GM18508 (cell line): ENCODE measurements around the gene KCTD3.
A peak's percentile ranks its signal among the peaks of the same experiment; 100 is the strongest.

Source experiments
- ATAC-seq: cut with Tn5 transposase; IDR thresholded peaks from one replicate; pipeline ENCODE4 v1.9.1; 2021; ENCODE audit warnings: moderate number of reproducible peaks; ENCODE audit not compliant: insufficient read depth, unreplicated experiment

Gene KCTD3

DNA sequence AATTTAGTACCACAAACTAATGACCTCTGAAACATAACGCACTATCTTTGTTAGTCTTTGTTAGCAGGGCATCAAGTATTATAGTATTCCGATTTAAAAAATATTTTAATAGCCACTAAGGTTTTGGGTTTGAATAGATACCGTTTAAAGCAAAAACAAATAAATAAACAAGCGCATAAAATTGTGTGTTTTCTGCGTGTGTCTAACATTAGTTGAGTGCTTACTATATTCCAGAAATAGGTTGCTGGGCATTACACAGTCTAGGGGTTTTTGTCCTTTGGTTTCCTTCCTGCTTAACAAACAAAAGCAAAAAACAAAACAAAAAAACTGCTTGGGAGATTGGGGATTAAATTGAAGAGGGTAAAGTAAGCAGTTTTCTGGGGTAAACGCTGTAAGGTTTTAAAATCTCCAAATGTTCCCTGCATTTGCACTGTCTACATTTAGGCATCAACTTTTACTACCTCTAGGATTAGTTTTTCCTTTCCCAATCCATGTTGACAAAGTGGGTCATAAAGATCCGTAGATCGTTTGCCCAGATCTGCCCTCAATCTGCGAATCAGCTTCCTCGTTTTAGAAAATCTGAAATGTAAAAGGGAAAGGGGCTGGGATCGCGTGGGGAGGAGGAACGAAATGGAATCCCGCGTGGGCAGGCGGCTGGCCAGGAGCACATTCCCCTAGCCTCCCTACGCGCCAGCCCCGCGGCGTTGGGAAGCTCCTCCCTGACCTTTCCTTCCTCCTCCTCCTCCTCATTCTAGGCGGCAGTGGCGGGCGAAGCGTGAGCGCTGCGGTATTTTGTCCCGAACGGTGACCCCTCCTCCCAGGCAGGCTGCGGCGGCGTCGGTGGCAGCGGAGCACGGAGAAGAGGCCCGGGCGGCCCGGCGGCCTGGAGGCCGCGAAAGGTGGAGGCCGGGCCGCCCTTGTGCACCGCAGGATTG is at the start of gene KCTD3:
TSS of gene KCTD3 (plus strand) at position 749 of the 935 bp plus-strand sequence. CDS start 382 bp downstream, outside the sequence.
- no peak for ATAC-seq

DNA sequence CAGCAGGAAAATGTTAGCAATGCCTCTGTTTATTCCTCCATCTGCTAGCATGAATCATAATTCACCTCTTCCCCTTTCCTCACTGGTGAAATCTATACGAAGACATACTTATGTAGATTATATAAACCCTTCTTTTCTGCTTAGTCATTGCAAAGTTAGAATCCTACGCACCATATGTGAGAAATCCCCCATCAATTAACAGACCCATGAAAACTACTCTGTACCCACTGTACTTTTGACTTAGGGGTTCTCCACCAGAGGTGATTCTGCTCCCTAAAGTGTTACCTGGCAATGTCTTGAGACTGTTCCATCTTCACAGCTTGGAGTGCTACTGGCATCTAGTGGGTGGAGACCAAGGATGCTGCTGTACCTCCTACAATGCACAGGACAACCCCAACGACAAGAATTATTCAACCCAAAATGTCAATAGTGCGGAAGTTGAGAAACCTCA is 49.6 kb upstream of the KCTD3 start:
- ATAC-seq = no peak

- no peak for ATAC-seq
Observed at GRCh38 chr1:215518594-215518993, 48.5 kb upstream of the KCTD3 start.

DNA sequence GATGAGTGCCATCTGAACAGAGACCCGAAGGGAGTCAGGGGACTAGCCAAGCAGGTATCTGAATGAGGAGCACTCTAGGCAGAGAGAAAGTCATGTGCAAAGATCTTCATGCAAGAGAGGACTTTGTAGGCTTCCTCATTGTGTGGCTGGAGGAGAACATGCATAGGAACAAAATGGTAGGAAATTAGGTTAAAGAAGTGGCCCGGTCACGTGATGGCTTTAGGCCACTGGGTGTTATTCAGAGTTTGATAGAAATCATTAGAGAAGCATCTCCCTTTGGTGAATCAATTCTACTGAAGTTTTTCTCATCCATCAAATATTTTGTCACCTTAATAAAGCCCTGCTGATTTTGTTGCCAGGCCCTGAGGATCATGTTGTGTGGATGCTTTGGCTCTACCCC is 45.8 kb upstream of the KCTD3 start:
- ATAC-seq = no peak

DNA sequence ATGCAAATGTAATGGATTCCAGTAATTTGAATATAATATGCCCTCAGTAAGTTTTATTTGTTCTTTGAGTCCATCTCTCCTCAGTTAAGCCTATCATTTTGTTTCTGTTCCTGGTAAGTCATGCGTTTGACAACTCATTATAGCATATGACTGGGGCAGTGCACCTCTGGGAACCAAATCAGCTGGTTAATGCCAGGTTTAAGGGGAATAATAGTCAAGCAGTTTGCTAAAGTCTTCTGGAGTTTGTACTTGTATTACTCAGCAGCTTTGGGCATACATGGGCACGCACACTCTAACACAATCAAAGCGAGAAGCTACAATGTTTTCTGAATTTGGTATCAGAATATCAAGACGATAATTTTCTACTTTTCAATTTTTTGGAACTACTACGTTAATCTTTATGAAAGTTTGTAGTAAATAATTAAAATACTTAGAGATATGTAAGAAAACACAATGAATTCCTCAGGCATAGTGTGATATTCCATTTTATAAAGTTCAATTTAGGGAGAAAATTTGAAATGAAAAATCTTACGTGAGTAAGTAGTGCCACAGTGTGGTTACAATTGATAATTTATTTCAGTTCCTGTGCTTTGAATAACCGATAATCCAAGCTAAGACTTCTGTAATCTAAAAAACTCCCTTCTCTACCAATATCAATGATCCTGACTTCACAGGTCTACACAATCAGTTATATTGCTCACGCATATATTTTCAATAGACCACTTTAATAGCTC is 43.8 kb upstream of the KCTD3 start:
- ATAC-seq = no peak

- no peak for ATAC-seq
Observed at GRCh38 chr1:215523906-215524305, 43.2 kb upstream of the KCTD3 start.

- ATAC-seq = peak; percentile 60
Observed at GRCh38 chr1:215526147-215526845, 40.8 kb upstream of the KCTD3 start.

DNA sequence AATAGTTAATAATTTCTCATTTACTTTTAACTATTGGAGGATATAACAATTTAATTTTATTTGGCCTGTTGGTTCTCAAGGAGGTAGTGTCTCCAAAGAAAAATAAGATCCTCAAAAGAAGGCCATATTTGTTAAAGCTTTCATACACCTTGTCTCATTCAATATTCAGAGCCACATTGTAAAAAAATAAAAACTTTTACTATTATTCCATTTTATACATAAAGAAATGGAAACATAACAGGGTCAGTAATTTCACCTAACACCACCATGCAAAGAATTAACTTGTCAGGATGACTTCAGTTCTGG is 40.3 kb upstream of the KCTD3 start:
- no peak for ATAC-seq

GRCh38 chr1:215529111-215529510 is 38.0 kb upstream of the KCTD3 start:
- ATAC-seq = no peak

DNA sequence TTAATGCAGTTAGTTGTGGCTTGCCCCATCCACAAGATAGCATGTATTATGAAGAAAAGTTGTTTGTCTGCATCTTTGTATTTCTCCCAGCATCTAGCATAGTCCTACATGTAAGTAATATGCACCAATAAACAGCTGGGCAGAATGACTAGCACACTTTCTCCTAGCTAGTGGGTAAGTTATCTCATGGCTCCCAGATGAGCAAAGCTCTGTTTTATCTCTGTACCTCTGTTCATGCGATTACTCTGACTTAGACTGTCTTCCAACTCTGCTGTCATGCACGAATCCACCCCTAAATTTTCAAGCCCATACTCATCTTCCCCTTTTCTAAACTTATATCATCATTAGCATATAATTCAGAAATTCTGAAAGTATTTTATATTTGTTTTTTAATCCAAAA is 37.5 kb upstream of the KCTD3 start:
- no peak for ATAC-seq

GRCh38 chr1:215530401-215530984 is 36.6 kb upstream of the KCTD3 start:
- no peak for ATAC-seq

- ATAC-seq = no peak
Observed at GRCh38 chr1:215539803-215540570, 27.1 kb upstream of the KCTD3 start.

GRCh38 chr1:215542301-215542700 is 24.8 kb upstream of the KCTD3 start:
- no peak for ATAC-seq

DNA sequence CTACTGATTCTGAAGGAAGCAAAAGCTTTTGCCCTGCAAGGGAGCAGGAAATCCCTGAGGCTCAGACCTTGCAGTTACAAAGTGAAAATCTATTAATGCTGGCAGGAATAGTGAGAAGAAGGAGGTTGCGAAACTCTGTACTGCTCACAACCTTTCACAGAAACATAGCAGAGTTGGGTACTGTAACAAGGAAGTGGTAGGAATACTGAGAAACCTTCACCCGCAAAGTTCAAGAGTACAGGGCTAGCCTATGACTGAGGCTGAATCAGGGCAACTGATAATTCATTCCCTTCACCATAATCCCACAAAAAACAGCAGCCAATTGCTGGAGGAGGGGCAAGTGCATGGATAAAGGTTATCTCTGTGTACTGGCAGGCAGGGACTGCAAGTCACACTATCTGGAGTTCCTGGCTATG is 23.9 kb upstream of the KCTD3 start:
- peak; percentile 69 for ATAC-seq

GRCh38 chr1:215543806-215544205 is 23.3 kb upstream of the KCTD3 start:
- no peak for ATAC-seq

GRCh38 chr1:215544566-215544965 is 22.5 kb upstream of the KCTD3 start:
- ATAC-seq = no peak

DNA sequence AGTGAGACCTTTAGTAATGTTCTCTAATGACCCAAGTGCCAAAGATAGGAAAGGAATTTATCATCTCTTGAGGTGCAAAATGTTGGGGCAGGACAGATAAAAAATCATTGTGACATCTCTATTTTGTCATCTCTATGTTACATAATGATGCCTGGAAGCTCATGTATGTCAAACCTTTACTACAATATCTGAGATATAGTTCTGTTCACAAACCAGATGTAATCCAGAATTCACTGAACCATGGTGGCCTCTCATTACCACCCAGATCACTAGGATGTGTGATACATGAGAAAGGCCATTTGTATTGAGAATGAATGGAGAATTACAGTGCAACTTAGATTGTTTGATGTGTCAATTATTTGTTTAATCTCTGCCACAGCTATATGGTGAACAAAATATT is 22.0 kb upstream of the KCTD3 start:
- no peak for ATAC-seq

GRCh38 chr1:215547011-215547410 is 20.1 kb upstream of the KCTD3 start:
- ATAC-seq = no peak

- ATAC-seq = no peak
Observed at GRCh38 chr1:215551806-215552205, 15.3 kb upstream of the KCTD3 start.

- ATAC-seq = no peak
Observed at GRCh38 chr1:215554865-215555264, 12.2 kb upstream of the KCTD3 start.
